ENCODE results near the gene PGR. TPM values are rescaled to one million over a fixed set of nuclear protein-coding genes. Genes with fewer than 3 reads are reported as not detected.

The PGR gene
- total and polyA plus RNA-seq, 2 donors from 2014 or later: 0.60 to 1.3 TPM

- intact Hi-C loops (cut with DNase I): no loop called here
- Histone ChIP-seq H3K9me3 (ENCODE audit: control insufficient read depth in 2 of 3, insufficient read depth in 1 of 3, low read length in 3 of 3) (no peaks in the 10 kb centered on the region), H3K9ac (ENCODE audit: low read length in 3 of 3) (no peak overlapping the region), H3K36me3 (ENCODE audit: control insufficient read depth in 2 of 3, insufficient read depth in 3 of 3, low read length in 3 of 3) (no peaks in the 10 kb centered on the region), H3K4me3 (ENCODE audit: low read length in 3 of 3) (no peak overlapping the region), H3K27me3 (ENCODE audit: control insufficient read depth, insufficient read depth, low read length) (no peaks in the 10 kb centered on the region), H3K4me1 (ENCODE audit: control insufficient read depth in 2 of 3, insufficient read depth in 2 of 3, low read depth in 1 of 3, low read length in 3 of 3) (no peaks in the 10 kb centered on the region), H3K27ac (ENCODE audit: low read depth in 2 of 2, low read length in 2 of 2) (no peak overlapping the region)
- TF ChIP-seq, protein P1, sequence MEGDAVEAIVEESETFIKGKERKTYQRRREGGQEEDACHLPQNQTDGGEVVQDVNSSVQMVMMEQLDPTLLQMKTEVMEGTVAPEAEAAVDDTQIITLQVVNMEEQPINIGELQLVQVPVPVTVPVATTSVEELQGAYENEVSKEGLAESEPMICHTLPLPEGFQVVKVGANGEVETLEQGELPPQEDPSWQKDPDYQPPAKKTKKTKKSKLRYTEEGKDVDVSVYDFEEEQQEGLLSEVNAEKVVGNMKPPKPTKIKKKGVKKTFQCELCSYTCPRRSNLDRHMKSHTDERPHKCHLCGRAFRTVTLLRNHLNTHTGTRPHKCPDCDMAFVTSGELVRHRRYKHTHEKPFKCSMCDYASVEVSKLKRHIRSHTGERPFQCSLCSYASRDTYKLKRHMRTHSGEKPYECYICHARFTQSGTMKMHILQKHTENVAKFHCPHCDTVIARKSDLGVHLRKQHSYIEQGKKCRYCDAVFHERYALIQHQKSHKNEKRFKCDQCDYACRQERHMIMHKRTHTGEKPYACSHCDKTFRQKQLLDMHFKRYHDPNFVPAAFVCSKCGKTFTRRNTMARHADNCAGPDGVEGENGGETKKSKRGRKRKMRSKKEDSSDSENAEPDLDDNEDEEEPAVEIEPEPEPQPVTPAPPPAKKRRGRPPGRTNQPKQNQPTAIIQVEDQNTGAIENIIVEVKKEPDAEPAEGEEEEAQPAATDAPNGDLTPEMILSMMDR (IDR thresholded peaks at IDR 0.05; ENCODE audit: borderline replicate concordance, extremely low read depth, insufficient read depth): no peak
- DNase-seq (no peak), FAIRE-seq (no peak)
These were observed 138.7 kb downstream of the PGR start for GRCh38 chr11:100990931-100991330.

DNA sequence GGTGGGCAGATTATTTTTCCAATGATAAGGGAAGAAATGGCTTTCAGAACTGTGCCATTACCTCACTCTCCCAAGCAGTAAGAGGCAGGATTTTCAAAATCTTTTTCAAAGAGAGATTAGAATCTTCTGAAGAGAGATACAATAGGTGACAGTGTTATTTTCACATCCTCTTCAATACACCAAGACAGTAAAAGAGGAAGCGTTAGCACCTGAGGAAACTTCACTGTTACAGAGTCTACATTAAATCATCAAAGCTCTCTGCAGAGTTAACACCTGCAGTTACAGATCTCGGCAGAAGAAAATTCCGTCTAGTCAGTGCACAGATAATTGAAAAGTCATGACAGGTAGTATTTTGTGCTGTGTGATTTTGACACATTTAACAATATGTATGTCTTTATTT is 144.9 kb downstream of the PGR start:
- intact Hi-C loops (cut with DNase I): no loop called here
- Histone ChIP-seq H3K4me3 (ENCODE audit: low read length in 3 of 3) (no peak overlapping the region), H3K36me3 (ENCODE audit: control insufficient read depth in 2 of 3, insufficient read depth in 3 of 3, low read length in 3 of 3) (no peaks in the 10 kb centered on the region), H3K27me3 (ENCODE audit: control insufficient read depth, insufficient read depth, low read length) (no peaks in the 10 kb centered on the region), H3K4me1 (ENCODE audit: control insufficient read depth in 2 of 3, insufficient read depth in 2 of 3, low read depth in 1 of 3, low read length in 3 of 3) (no peaks in the 10 kb centered on the region), H3K27ac (ENCODE audit: low read depth in 2 of 2, low read length in 2 of 2) (no peak overlapping the region), H3K9me3 (ENCODE audit: control insufficient read depth in 2 of 3, insufficient read depth in 1 of 3, low read length in 3 of 3) (no peaks in the 10 kb centered on the region), H3K9ac (ENCODE audit: low read length in 3 of 3) (no peak overlapping the region)
- TF ChIP-seq, protein P1 (IDR thresholded peaks at IDR 0.05; ENCODE audit: borderline replicate concordance, extremely low read depth, insufficient read depth): no peak
- DNase-seq (no peak), FAIRE-seq (no peak)

GRCh38 chr11:100981196-100981824 is 148.3 kb downstream of the PGR start:
- H3K4me1 ChIP-seq (ENCODE audit: control insufficient read depth in 2 of 3, insufficient read depth in 2 of 3, low read depth in 1 of 3, low read length in 3 of 3): no peaks in the 10 kb centered on the region
- intact Hi-C loops (cut with DNase I): no loop called here
- no peaks in the 10 kb centered on the region for H3K27me3 ChIP-seq (ENCODE audit: control insufficient read depth, insufficient read depth, low read length)
- TF ChIP-seq, protein P1 (IDR thresholded peaks at IDR 0.05; ENCODE audit: borderline replicate concordance, extremely low read depth, insufficient read depth): no peak
- H3K27ac ChIP-seq (ENCODE audit: low read depth in 2 of 2, low read length in 2 of 2): no peak overlapping the region
- H3K36me3 ChIP-seq (ENCODE audit: control insufficient read depth in 2 of 3, insufficient read depth in 3 of 3, low read length in 3 of 3): peaks cover 0 to 10% (median 5%) of the 10 kb centered on the region in 3 donors
- DNase-seq (no peak), FAIRE-seq (no peak)
- no peaks in the 10 kb centered on the region for H3K9me3 ChIP-seq (ENCODE audit: control insufficient read depth in 2 of 3, insufficient read depth in 1 of 3, low read length in 3 of 3)
- H3K4me3 ChIP-seq (ENCODE audit: low read length in 3 of 3): no peak overlapping the region
- H3K9ac ChIP-seq (ENCODE audit: low read length in 3 of 3): no peak overlapping the region

- no peaks in the 10 kb centered on the region for H3K27me3 ChIP-seq (ENCODE audit: control insufficient read depth, insufficient read depth, low read length)
- H3K4me3 ChIP-seq (ENCODE audit: low read length in 3 of 3): no peak overlapping the region
- DNase-seq (peak in 2 of 5 donors; percentile 37 to 43), FAIRE-seq (no peak)
- no peak overlapping the region for H3K27ac ChIP-seq (ENCODE audit: low read depth in 2 of 2, low read length in 2 of 2)
- intact Hi-C loops (cut with DNase I): no loop called here
- peaks cover 0 to 18% (median 7%) of the 10 kb centered on the region in 3 donors for H3K36me3 ChIP-seq (ENCODE audit: control insufficient read depth in 2 of 3, insufficient read depth in 3 of 3, low read length in 3 of 3)
- H3K9me3 ChIP-seq (ENCODE audit: control insufficient read depth in 2 of 3, insufficient read depth in 1 of 3, low read length in 3 of 3): no peaks in the 10 kb centered on the region
- TF ChIP-seq, protein P1 (IDR thresholded peaks at IDR 0.05; ENCODE audit: borderline replicate concordance, extremely low read depth, insufficient read depth): no peak
- no peak overlapping the region for H3K9ac ChIP-seq (ENCODE audit: low read length in 3 of 3)
- H3K4me1 ChIP-seq (ENCODE audit: control insufficient read depth in 2 of 3, insufficient read depth in 2 of 3, low read depth in 1 of 3, low read length in 3 of 3): no peaks in the 10 kb centered on the region
These were observed 149.5 kb downstream of the PGR start for GRCh38 chr11:100980156-100980555.

Data from kidney (tissue), 14 donors.